Measurements from ENCODE around the gene TLR3. TPM values are rescaled to one million over a fixed set of nuclear protein-coding genes. Genes with fewer than 3 reads are reported as not detected.

TLR3 gene
- total RNA-seq, 3 donors from 2014 or later: 23.6 to 55.0 (median 51.3) TPM

DNA sequence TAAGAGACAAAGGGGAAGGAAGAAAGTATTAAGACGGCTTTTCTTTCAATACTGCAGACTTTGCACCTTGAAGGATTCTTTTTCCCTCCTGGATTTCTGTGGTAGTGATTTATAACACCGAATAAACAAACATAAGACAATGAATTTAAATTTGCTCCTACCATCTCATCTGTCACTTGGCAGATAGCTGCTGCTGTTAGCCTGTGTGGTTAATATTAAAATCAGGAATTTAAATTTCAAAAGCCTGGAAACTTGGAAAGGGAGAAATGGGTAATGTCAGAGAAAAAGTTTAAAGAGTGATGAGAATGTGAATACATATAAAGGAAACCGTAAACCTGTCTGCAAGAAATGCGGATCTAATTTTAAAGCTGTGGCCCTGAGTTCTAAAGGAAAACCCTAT is 39.0 kb downstream of the TLR3 start:
- DNase-seq (no peak), ATAC-seq (no peak)
- no peaks in the 10 kb centered on the region for H3K36me3 ChIP-seq (ENCODE audit: low read depth)
- peaks cover 6% of the 10 kb centered on the region for H3K4me1 ChIP-seq (ENCODE audit: low read depth)
- H3K4me3 ChIP-seq: no peak overlapping the region
- no peaks in the 10 kb centered on the region for H3K9me3 ChIP-seq
- intact Hi-C loops (cut with DNase I, micrococcal nuclease): no loop called here
- TF ChIP-seq, protein P1, sequence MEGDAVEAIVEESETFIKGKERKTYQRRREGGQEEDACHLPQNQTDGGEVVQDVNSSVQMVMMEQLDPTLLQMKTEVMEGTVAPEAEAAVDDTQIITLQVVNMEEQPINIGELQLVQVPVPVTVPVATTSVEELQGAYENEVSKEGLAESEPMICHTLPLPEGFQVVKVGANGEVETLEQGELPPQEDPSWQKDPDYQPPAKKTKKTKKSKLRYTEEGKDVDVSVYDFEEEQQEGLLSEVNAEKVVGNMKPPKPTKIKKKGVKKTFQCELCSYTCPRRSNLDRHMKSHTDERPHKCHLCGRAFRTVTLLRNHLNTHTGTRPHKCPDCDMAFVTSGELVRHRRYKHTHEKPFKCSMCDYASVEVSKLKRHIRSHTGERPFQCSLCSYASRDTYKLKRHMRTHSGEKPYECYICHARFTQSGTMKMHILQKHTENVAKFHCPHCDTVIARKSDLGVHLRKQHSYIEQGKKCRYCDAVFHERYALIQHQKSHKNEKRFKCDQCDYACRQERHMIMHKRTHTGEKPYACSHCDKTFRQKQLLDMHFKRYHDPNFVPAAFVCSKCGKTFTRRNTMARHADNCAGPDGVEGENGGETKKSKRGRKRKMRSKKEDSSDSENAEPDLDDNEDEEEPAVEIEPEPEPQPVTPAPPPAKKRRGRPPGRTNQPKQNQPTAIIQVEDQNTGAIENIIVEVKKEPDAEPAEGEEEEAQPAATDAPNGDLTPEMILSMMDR (IDR thresholded peaks at IDR 0.05): no peak

DNA sequence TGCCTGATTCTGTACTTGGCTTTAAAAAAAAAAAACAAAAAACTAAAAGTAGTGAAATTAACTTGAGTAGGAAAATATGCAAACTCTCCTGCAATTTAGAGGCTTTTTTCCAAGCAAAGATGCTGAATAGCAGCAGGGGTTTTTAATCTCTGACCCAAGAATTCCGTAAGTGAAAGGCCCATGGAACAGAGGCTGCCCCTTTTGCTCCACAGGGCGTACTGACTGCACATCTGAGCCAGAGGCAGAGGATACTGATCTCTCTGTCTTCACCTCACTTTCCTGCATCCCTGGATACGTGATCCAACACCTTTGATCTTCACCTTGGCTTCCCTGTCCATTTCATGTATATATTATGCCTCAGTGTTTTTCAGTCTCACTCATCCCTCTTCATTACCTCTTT is 39.4 kb downstream of the TLR3 start:
- intact Hi-C loops (cut with DNase I, micrococcal nuclease): no loop called here
- no peaks in the 10 kb centered on the region for H3K9me3 ChIP-seq
- no peak overlapping the region for H3K4me3 ChIP-seq
- TF ChIP-seq, protein P1 (IDR thresholded peaks at IDR 0.05): no peak
- ATAC-seq (no peak), DNase-seq (no peak)
- peaks cover 6% of the 10 kb centered on the region for H3K4me1 ChIP-seq (ENCODE audit: low read depth)
- H3K36me3 ChIP-seq (ENCODE audit: low read depth): no peaks in the 10 kb centered on the region

DNA sequence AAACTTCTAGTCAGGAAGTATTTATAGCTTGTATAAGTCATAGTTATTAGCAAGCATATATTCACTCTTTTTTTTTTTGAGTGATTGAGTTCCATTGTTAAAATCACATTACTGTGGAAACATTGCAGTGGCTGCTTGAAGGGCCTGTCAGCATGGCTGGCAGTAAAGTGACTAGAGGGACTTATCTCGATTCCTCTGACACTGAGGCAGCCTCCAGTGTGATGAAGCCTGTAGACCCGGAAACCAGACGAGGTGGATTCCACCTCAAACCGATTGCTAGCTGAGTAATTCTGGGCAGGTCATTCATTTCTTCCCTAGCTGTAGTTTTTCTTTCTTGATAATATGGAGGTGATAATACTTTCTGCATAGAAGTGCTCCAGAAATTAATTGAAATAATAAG is 40.3 kb downstream of the TLR3 start:
- TF ChIP-seq, protein P1 (IDR thresholded peaks at IDR 0.05): no peak
- no peaks in the 10 kb centered on the region for H3K9me3 ChIP-seq
- H3K4me1 ChIP-seq (ENCODE audit: low read depth): peaks cover 6% of the 10 kb centered on the region
- intact Hi-C loops (cut with DNase I, micrococcal nuclease): no loop called here
- DNase-seq (no peak), ATAC-seq (no peak)
- H3K4me3 ChIP-seq: no peak overlapping the region
- H3K36me3 ChIP-seq (ENCODE audit: low read depth): no peaks in the 10 kb centered on the region

DNA sequence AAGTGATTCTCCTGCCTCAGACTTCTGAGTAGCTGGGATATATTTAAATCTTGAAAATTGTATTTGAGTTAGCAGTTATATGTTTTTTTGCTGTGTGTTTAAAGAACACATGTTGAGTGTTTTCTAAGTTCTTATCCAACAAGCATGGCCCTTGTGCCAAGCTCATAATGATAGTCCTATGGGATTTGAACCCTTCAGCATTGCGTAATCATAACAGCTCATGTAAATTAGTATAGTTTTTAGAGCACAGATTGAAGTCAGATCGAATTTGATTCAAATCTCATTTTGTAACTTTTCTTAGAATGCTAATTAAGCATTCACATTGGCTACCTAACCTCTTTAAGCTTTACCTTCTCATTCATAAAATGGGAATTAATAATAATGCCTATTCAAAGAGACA is 47.7 kb downstream of the TLR3 start:
- no peak for DNase-seq
- Histone ChIP-seq H3K4me1 (ENCODE audit: low read depth) (no peaks in the 10 kb centered on the region), H3K4me3 (no peak overlapping the region), H3K36me3 (ENCODE audit: low read depth) (no peaks in the 10 kb centered on the region), H3K9me3 (no peaks in the 10 kb centered on the region)
- no peak for ATAC-seq
- TF ChIP-seq, protein P1 (IDR thresholded peaks at IDR 0.05): no peak
- intact Hi-C loops (cut with DNase I, micrococcal nuclease): no loop called here

DNA sequence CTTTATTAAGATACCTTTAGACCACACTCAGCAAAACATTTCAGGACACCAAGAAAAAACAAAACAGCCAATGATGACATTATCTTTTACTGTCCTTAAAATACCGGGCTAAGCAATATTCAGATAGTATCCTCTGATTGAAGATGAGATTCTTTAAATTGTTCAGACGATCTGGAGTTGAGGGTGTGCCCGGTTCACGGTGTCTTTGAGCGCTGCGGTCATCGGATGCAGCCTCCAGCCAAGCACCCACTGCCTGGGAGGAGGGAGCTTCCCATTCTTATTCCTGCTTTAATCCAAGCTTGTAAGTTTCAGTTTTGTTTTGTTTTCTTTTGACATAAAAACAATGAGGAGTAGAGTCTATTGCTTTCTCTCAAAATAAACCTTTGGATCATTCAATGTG is 49.6 kb downstream of the TLR3 start:
- Histone ChIP-seq H3K36me3 (ENCODE audit: low read depth) (no peaks in the 10 kb centered on the region), H3K4me1 (ENCODE audit: low read depth) (no peaks in the 10 kb centered on the region), H3K9me3 (no peaks in the 10 kb centered on the region), H3K4me3 (no peak overlapping the region)
- no peak for ATAC-seq
- intact Hi-C loops (cut with DNase I, micrococcal nuclease): no loop called here
- TF ChIP-seq, protein P1 (IDR thresholded peaks at IDR 0.05): no peak
- DNase-seq: no peak

DNA sequence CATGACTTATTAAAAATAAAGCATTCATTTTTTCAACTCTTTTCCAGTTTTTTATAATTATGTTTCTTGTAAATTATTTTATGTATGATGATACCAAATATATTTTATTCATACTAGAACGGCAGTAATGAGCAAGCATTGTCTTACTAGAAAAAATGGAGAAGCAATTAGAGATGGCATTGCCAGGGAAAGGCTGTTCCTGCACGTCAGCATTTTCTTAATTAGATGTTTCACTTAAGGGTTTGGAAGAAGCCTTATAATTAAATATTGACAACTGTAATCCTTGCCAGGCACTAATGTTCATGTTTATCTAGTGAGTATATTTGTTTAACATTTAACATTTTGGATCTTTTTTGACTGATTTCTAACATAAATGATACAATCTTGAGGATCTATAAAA is 52.1 kb downstream of the TLR3 start:
- DNase-seq (no peak), ATAC-seq (no peak)
- no peaks in the 10 kb centered on the region for H3K36me3 ChIP-seq (ENCODE audit: low read depth)
- H3K4me3 ChIP-seq: no peak overlapping the region
- H3K9me3 ChIP-seq: no peaks in the 10 kb centered on the region
- intact Hi-C loops (cut with DNase I, micrococcal nuclease): no loop called here
- TF ChIP-seq, protein P1 (IDR thresholded peaks at IDR 0.05): no peak
- no peaks in the 10 kb centered on the region for H3K4me1 ChIP-seq (ENCODE audit: low read depth)
